Measurements from ENCODE around the gene DMRTC2. TPM values are rescaled to one million over a fixed set of nuclear protein-coding genes. Genes with fewer than 3 reads are reported as not detected.
A peak's percentile ranks its signal among the peaks of the same experiment; 100 is the strongest.

The DMRTC2 gene
- polyA plus RNA-seq, 1 donor (not counting 4 experiments of a cell fraction or from before 2014, with no cell fraction given): not detected

- no peak overlapping the region for H3K4me2 ChIP-seq (ENCODE audit: control insufficient read depth, extremely low read depth, insufficient read depth, low read depth, low read length)
- H3K36me3 ChIP-seq (ENCODE audit: control insufficient read depth in 2 of 2, extremely low read depth in 1 of 2, insufficient read depth in 2 of 2, low read length in 2 of 2): no peaks in the 10 kb centered on the region
- no peak overlapping the region for H3K9ac ChIP-seq (ENCODE audit: control insufficient read depth, extremely low read depth, insufficient read depth, low read length)
- DNase-seq (ENCODE audit: low read depth, low spot score): no peak
- H3K9me1 ChIP-seq (ENCODE audit: control insufficient read depth, extremely low read depth, insufficient read depth, low read length): no peaks in the 10 kb centered on the region
- no peaks in the 10 kb centered on the region for H3K4me1 ChIP-seq (ENCODE audit: control insufficient read depth, extremely low read depth, insufficient read depth, low read length)
- no peaks in the 10 kb centered on the region for H4K20me1 ChIP-seq (ENCODE audit: control insufficient read depth, extremely low read depth, insufficient read depth, low read length)
- H3K79me2 ChIP-seq (ENCODE audit: control insufficient read depth, insufficient read depth, low read length): no peaks in the 10 kb centered on the region
- no peak for TF ChIP-seq CTCF (optimal IDR thresholded peaks at IDR 0.05 in 1 of 3, IDR thresholded peaks at IDR 0.05 in 1 of 3, conservative IDR thresholded peaks at IDR 0.05 in 1 of 3; ENCODE audit: extremely low read depth in 1 of 3, insufficient read depth in 2 of 3, low read length in 3 of 3)
- no peak for TF ChIP-seq EZH2 (IDR thresholded peaks at IDR 0.05; ENCODE audit: low read length)
- FAIRE-seq: no peak
- dilution Hi-C loops (cut with MboI; ENCODE audit: extremely low pct_ligation_motif_present, low sequenced_read_pairs): no loop called here
- no peaks in the 10 kb centered on the region for H3K9me3 ChIP-seq (ENCODE audit: control insufficient read depth, low read depth, low read length)
- H3K27me3 ChIP-seq (ENCODE audit: control insufficient read depth, extremely low read depth, insufficient read depth, low read length): peaks cover 24% of the 10 kb centered on the region
- no peak overlapping the region for H2AFZ ChIP-seq (ENCODE audit: control insufficient read depth, low read length)
- no peak overlapping the region for H3K27ac ChIP-seq (ENCODE audit: control insufficient read depth, insufficient read depth, low read length)
- no peak overlapping the region for H3K4me3 ChIP-seq (ENCODE audit: control insufficient read depth in 2 of 3, extremely low read depth in 1 of 3, insufficient read depth in 2 of 3, low read depth in 1 of 3, low read length in 3 of 3)
Measured at GRCh38 chr19:41853768-41854167, 8.9 kb downstream of the DMRTC2 start.

- Histone ChIP-seq H3K9ac (ENCODE audit: control insufficient read depth, extremely low read depth, insufficient read depth, low read length) (peak overlapping the region; percentile 99), H3K27me3 (ENCODE audit: control insufficient read depth, extremely low read depth, insufficient read depth, low read length) (peaks cover 4% of the 10 kb centered on the region), H2AFZ (ENCODE audit: control insufficient read depth, low read length) (peak overlapping the region; percentile 41), H3K79me2 (ENCODE audit: control insufficient read depth, insufficient read depth, low read length) (peaks cover 41% of the 10 kb centered on the region), H3K4me2 (ENCODE audit: control insufficient read depth, extremely low read depth, insufficient read depth, low read depth, low read length) (peak overlapping the region; percentile 74), H4K20me1 (ENCODE audit: control insufficient read depth, extremely low read depth, insufficient read depth, low read length) (peaks cover 20% of the 10 kb centered on the region), H3K9me1 (ENCODE audit: control insufficient read depth, extremely low read depth, insufficient read depth, low read length) (peaks cover 2% of the 10 kb centered on the region), H3K9me3 (ENCODE audit: control insufficient read depth, low read depth, low read length) (no peaks in the 10 kb centered on the region), H3K27ac (ENCODE audit: control insufficient read depth, insufficient read depth, low read length) (peak overlapping the region; percentile 94), H3K4me3 (ENCODE audit: control insufficient read depth in 2 of 3, extremely low read depth in 1 of 3, insufficient read depth in 2 of 3, low read depth in 1 of 3, low read length in 3 of 3) (peak overlapping the region; percentile 29 to 99 (median 36)), H3K36me3 (ENCODE audit: control insufficient read depth in 2 of 2, extremely low read depth in 1 of 2, insufficient read depth in 2 of 2, low read length in 2 of 2) (peaks cover 25 to 35% of the 10 kb centered on the region in 2 experiments), H3K4me1 (ENCODE audit: control insufficient read depth, extremely low read depth, insufficient read depth, low read length) (peaks cover 28% of the 10 kb centered on the region)
- dilution Hi-C loops (cut with MboI; ENCODE audit: extremely low pct_ligation_motif_present, low sequenced_read_pairs): no loop called here
- no peak for DNase-seq (ENCODE audit: low read depth, low spot score)
- TF ChIP-seq CTCF (optimal IDR thresholded peaks at IDR 0.05 in 1 of 3, IDR thresholded peaks at IDR 0.05 in 1 of 3, conservative IDR thresholded peaks at IDR 0.05 in 1 of 3; ENCODE audit: extremely low read depth in 1 of 3, insufficient read depth in 2 of 3, low read length in 3 of 3) (peak in 1 of 3 experiments; percentile 40), EZH2 (IDR thresholded peaks at IDR 0.05; ENCODE audit: low read length) (no peak)
- no peak for FAIRE-seq
Measured at GRCh38 chr19:41859213-41859617, 14.4 kb downstream of the DMRTC2 start.

Data from keratinocyte (primary cell).